HCT116 (cell line): Measurements from ENCODE around the gene NDUFA11.

Experiments
- CBX3 ChIP-seq: IDR thresholded peaks from 2 replicates; pipeline ENCODE4 v1.6.1; 2012; ENCODE audit warnings: low read depth
- CEBPB ChIP-seq: IDR thresholded peaks from 2 replicates; pipeline ENCODE4 v1.6.1; 2012; ENCODE audit warnings: low read depth
- EGR1 ChIP-seq: IDR thresholded peaks from 2 replicates; pipeline ENCODE4 v1.6.1; 2012; ENCODE audit warnings: low read depth
- EZH2 ChIP-seq: fragments of 200-600 bp; sonication (generic); IDR thresholded peaks from 2 replicates; pipeline ENCODE4 v1.6.1; 2017; ENCODE audit warnings: antibody characterized with exemption, mixed run types
- EZH2phosphoT487 ChIP-seq: fragments of 200-600 bp; IDR thresholded peaks from 2 replicates; pipeline ENCODE4 v1.6.1; 2018; ENCODE audit warnings: antibody characterized with exemption, borderline replicate concordance
- POLR2A ChIP-seq: IDR thresholded peaks from 2 replicates; pipeline ENCODE4 v1.7.0; 2011; ENCODE audit warnings: borderline replicate concordance; ENCODE audit not compliant: insufficient read depth, insufficient read length; ENCODE audit errors: extremely low read depth
- POLR2AphosphoS5 ChIP-seq: IDR thresholded peaks from 2 replicates; pipeline ENCODE4 v1.6.1; 2011; ENCODE audit warnings: mild to moderate bottlenecking, low read depth, low read length, moderate library complexity
- RAD21 ChIP-seq: IDR thresholded peaks from 2 replicates; pipeline ENCODE4 v1.6.1; 2012; ENCODE audit warnings: low read depth, mild to moderate bottlenecking
- TCF7L2 ChIP-seq: IDR thresholded peaks from 2 replicates; pipeline ENCODE4 v1.7.0; 2011; ENCODE audit warnings: borderline replicate concordance, inconsistent platforms; ENCODE audit not compliant: insufficient read depth, insufficient read length; ENCODE audit errors: extremely low read depth
- YY1 ChIP-seq: IDR thresholded peaks from 2 replicates; pipeline ENCODE4 v1.6.1; 2011; ENCODE audit warnings: low read length, low read depth, moderate library complexity, mild to moderate bottlenecking; ENCODE audit not compliant: insufficient replicate concordance; ENCODE audit errors: extremely low read depth
- ZNF274 ChIP-seq: fragments of 200-500 bp; sonication (Bioruptor generic); IDR thresholded peaks from 2 replicates; pipeline ENCODE4 v1.6.1; 2014; ENCODE audit warnings: mild to moderate bottlenecking, low read depth, low read length, inconsistent platforms
- TF ChIP-seq, protein P1 (sequence below), 3 experiments: fragments of 200-600 bp in 1 of 3; sonication (generic) in 1 of 3; IDR thresholded peaks in 2 of 3; conservative IDR thresholded peaks in 1 of 3; 2 replicates each; pipeline ENCODE4 v1.5.1; 2012 to 2017; ENCODE audit warnings: low read depth in 2 of 3, low read length in 2 of 3, antibody characterized with exemption in 1 of 3, borderline replicate concordance in 1 of 3, control low read depth in 1 of 3, mild to moderate bottlenecking in 1 of 3, mixed read lengths in 1 of 3, mixed run types in 1 of 3, moderate library complexity in 1 of 3; ENCODE audit not compliant: insufficient read depth in 1 of 3
- TF ChIP-seq, protein P2 (sequence below): IDR thresholded peaks from 2 replicates; pipeline ENCODE4 v1.6.1; 2012; ENCODE audit warnings: low read depth

DNA sequence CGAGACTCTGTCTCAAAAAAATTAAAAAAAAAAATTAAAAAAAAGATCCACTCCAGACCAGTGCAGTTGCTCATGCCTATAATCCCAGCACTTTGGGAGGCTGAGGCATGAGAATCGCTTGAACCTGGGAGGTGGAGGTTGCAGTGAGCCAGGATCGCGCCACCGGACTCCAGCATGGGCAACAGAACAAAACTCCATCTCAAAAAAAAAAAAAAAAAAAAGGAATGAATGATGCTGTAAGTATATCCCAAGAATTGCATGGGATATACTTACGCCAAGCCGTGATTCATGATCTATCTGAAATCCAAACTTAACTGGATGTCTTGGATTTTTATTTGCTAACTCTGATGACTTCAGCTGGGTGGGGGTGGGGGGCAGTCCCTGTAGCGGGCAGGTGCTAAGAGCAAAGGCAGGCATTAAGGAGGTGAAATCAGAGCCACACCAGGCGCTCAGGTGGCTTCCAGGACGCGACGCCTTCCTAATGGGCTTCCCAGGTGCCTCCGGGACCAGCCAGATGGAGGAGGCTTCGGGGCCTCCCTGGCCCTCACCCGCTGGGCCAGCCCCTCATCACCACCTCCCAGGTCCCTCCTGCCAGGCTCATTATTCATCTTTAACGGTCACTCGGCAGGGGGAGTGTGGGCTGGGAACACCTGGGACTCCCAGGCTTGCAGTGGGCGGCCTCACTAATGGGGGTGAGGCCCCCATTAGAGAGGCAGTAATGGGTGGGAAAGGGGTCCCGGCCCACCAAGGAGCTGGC, 21.9 kb downstream of the NDUFA11 start:
- no peak for TF ChIP-seq POLR2A
- TF ChIP-seq EGR1, result no peak
- TF ChIP-seq, protein P1, sequence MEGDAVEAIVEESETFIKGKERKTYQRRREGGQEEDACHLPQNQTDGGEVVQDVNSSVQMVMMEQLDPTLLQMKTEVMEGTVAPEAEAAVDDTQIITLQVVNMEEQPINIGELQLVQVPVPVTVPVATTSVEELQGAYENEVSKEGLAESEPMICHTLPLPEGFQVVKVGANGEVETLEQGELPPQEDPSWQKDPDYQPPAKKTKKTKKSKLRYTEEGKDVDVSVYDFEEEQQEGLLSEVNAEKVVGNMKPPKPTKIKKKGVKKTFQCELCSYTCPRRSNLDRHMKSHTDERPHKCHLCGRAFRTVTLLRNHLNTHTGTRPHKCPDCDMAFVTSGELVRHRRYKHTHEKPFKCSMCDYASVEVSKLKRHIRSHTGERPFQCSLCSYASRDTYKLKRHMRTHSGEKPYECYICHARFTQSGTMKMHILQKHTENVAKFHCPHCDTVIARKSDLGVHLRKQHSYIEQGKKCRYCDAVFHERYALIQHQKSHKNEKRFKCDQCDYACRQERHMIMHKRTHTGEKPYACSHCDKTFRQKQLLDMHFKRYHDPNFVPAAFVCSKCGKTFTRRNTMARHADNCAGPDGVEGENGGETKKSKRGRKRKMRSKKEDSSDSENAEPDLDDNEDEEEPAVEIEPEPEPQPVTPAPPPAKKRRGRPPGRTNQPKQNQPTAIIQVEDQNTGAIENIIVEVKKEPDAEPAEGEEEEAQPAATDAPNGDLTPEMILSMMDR (IDR thresholded peaks at IDR 0.05 in 2 of 3, conservative IDR thresholded peaks at IDR 0.05 in 1 of 3; ENCODE audit: borderline replicate concordance in 1 of 3, insufficient read depth in 1 of 3, low read depth in 2 of 3, low read length in 2 of 3), result no peak
- no peak for TF ChIP-seq YY1
- no peak for TF ChIP-seq ZNF274
- TF ChIP-seq POLR2AphosphoS5, result no peak
- TF ChIP-seq TCF7L2, result no peak
- TF ChIP-seq EZH2, result no peak
- no peak for TF ChIP-seq RAD21
- no peak for TF ChIP-seq CBX3
- TF ChIP-seq EZH2phosphoT487, result no peak
- TF ChIP-seq, protein P2, sequence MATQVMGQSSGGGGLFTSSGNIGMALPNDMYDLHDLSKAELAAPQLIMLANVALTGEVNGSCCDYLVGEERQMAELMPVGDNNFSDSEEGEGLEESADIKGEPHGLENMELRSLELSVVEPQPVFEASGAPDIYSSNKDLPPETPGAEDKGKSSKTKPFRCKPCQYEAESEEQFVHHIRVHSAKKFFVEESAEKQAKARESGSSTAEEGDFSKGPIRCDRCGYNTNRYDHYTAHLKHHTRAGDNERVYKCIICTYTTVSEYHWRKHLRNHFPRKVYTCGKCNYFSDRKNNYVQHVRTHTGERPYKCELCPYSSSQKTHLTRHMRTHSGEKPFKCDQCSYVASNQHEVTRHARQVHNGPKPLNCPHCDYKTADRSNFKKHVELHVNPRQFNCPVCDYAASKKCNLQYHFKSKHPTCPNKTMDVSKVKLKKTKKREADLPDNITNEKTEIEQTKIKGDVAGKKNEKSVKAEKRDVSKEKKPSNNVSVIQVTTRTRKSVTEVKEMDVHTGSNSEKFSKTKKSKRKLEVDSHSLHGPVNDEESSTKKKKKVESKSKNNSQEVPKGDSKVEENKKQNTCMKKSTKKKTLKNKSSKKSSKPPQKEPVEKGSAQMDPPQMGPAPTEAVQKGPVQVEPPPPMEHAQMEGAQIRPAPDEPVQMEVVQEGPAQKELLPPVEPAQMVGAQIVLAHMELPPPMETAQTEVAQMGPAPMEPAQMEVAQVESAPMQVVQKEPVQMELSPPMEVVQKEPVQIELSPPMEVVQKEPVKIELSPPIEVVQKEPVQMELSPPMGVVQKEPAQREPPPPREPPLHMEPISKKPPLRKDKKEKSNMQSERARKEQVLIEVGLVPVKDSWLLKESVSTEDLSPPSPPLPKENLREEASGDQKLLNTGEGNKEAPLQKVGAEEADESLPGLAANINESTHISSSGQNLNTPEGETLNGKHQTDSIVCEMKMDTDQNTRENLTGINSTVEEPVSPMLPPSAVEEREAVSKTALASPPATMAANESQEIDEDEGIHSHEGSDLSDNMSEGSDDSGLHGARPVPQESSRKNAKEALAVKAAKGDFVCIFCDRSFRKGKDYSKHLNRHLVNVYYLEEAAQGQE, result no peak
- no peak for TF ChIP-seq CEBPB
